Measurements from ENCODE around the gene SERPINA5.

Gene SERPINA5

GRCh38 chr14:94545131-94545841 lies 35.9 kb upstream of the SERPINA5 start:
- peak; percentile 51 for DNase-seq (ENCODE audit: low read depth)
- H3K4me3 ChIP-seq (ENCODE audit: control insufficient read depth, low read depth, low read length) = no peak overlapping the region
- TF ChIP-seq CTCF (conservative IDR thresholded peaks at IDR 0.05; ENCODE audit: control insufficient read depth, insufficient read depth, low read depth, low read length) = no peak

- no peak for TF ChIP-seq CTCF (conservative IDR thresholded peaks at IDR 0.05; ENCODE audit: control insufficient read depth, insufficient read depth, low read depth, low read length)
These were observed 34.0 kb upstream of the SERPINA5 start for GRCh38 chr14:94547151-94547680.

GRCh38 chr14:94547726-94548125 lies 33.5 kb upstream of the SERPINA5 start:
- TF ChIP-seq CTCF (conservative IDR thresholded peaks at IDR 0.05; ENCODE audit: control insufficient read depth, insufficient read depth, low read depth, low read length) = no peak
- no peak for DNase-seq (ENCODE audit: low read depth)
- H3K4me3 ChIP-seq (ENCODE audit: control insufficient read depth, low read depth, low read length) = no peak overlapping the region

More at GRCh38 chr14:94547151-94547680, 34.0 kb upstream of the SERPINA5 start:
- no peak for DNase-seq (ENCODE audit: low read depth)
- H3K4me3 ChIP-seq (ENCODE audit: control insufficient read depth, low read depth, low read length) = no peak overlapping the region

- no peak overlapping the region for H3K4me3 ChIP-seq (ENCODE audit: control insufficient read depth, low read depth, low read length)
- DNase-seq (ENCODE audit: low read depth) = no peak
- TF ChIP-seq CTCF (conservative IDR thresholded peaks at IDR 0.05; ENCODE audit: control insufficient read depth, insufficient read depth, low read depth, low read length) = no peak
These were observed 32.9 kb upstream of the SERPINA5 start for GRCh38 chr14:94548131-94548998.

- peak; percentile 49 for DNase-seq (ENCODE audit: low read depth)
- no peak overlapping the region for H3K4me3 ChIP-seq (ENCODE audit: control insufficient read depth, low read depth, low read length)
- peak; percentile 73 for TF ChIP-seq CTCF (conservative IDR thresholded peaks at IDR 0.05; ENCODE audit: control insufficient read depth, insufficient read depth, low read depth, low read length)
These were observed 31.9 kb upstream of the SERPINA5 start for GRCh38 chr14:94548999-94549985.

- no peak for TF ChIP-seq CTCF (conservative IDR thresholded peaks at IDR 0.05; ENCODE audit: control insufficient read depth, insufficient read depth, low read depth, low read length)
- no peak overlapping the region for H3K4me3 ChIP-seq (ENCODE audit: control insufficient read depth, low read depth, low read length)
- DNase-seq (ENCODE audit: low read depth) = no peak
These were observed 31.2 kb upstream of the SERPINA5 start for GRCh38 chr14:94550041-94550440.
